ENCODE results near the gene CEP170B. TPM values are rescaled to one million over a fixed set of nuclear protein-coding genes. Genes with fewer than 3 reads are reported as not detected.

CEP170B gene
- total and polyA plus RNA-seq, 2 of the 13 experiments (the other 11 are each of a cell fraction or from before 2014, with no cell fraction given), result 4.3 to 8.8 TPM

GRCh38 chr14:104929268-104930230 lies 64.5 kb downstream of the CEP170B start (continued):
- TF ChIP-seq, protein P1, sequence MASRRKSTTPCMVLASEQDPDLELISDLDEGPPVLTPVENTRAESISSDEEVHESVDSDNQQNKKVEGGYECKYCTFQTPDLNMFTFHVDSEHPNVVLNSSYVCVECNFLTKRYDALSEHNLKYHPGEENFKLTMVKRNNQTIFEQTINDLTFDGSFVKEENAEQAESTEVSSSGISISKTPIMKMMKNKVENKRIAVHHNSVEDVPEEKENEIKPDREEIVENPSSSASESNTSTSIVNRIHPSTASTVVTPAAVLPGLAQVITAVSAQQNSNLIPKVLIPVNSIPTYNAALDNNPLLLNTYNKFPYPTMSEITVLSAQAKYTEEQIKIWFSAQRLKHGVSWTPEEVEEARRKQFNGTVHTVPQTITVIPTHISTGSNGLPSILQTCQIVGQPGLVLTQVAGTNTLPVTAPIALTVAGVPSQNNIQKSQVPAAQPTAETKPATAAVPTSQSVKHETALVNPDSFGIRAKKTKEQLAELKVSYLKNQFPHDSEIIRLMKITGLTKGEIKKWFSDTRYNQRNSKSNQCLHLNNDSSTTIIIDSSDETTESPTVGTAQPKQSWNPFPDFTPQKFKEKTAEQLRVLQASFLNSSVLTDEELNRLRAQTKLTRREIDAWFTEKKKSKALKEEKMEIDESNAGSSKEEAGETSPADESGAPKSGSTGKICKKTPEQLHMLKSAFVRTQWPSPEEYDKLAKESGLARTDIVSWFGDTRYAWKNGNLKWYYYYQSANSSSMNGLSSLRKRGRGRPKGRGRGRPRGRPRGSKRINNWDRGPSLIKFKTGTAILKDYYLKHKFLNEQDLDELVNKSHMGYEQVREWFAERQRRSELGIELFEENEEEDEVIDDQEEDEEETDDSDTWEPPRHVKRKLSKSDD (CRISPR knock-in tag; IDR thresholded peaks at IDR 0.05; ENCODE audit: low read depth), result no peak
- TF ChIP-seq MEF2D (CRISPR knock-in tag; IDR thresholded peaks at IDR 0.05), result no peak

GRCh38 chr14:104930526-104931303 lies 65.6 kb downstream of the CEP170B start:
- Histone ChIP-seq H4K20me1 (ENCODE audit: insufficient read depth, low read length) (no peaks in the 10 kb centered on the region), H3K9me3 (ENCODE audit: low read length) (no peaks in the 10 kb centered on the region), H3K4me2 (ENCODE audit: low read depth, low read length) (no peak overlapping the region), H2AFZ (ENCODE audit: low read length) (no peak overlapping the region), H3K9ac (ENCODE audit: insufficient read depth, low read depth, low read length) (no peak overlapping the region), H3K4me3 (replicated peaks in 1 of 3; ENCODE audit: insufficient read depth in 1 of 3, low read depth in 2 of 3, low read length in 3 of 3) (no peak overlapping the region), H3K27ac (ENCODE audit: extremely low read length, insufficient read depth, low read length) (no peak overlapping the region), H3K36me3 (replicated peaks in 1 of 2; ENCODE audit: control insufficient read depth in 1 of 2, insufficient read depth in 2 of 2, low read length in 2 of 2) (no peaks in the 10 kb centered on the region), H3K4me1 (ENCODE audit: insufficient read depth, low read length) (no peaks in the 10 kb centered on the region; the same call in 1 of the 2 replicates), H3K27me3 (ENCODE audit: control insufficient read depth in 1 of 2, insufficient read depth in 2 of 2, low read length in 2 of 2) (peaks cover 28 to 85% of the 10 kb centered on the region in 2 experiments), H3K79me2 (ENCODE audit: insufficient read depth, low read length) (no peaks in the 10 kb centered on the region)
- intact Hi-C loops (cut with micrococcal nuclease; ENCODE audit: unreplicated experiment) (no loop called here), in situ Hi-C loops (cut with HindIII; ENCODE audit: extremely low pct_ligation_motif_present, low pct_unique_long_range_greater_than_20kb) (no loop called here)
- BruUV-seq (replicated peaks), result no TSS peak
- TF ChIP-seq ZBTB39 (CRISPR knock-in tag; IDR thresholded peaks at IDR 0.05), result no peak
- TF ChIP-seq RNF2 (conservative IDR thresholded peaks at IDR 0.05; ENCODE audit: low read depth), result no peak
- no peak for TF ChIP-seq ARNTL (CRISPR knock-in tag; IDR thresholded peaks at IDR 0.05)
- CTCF ChIA-PET (ENCODE audit: low intra/inter-chr PET ratio, low total read pairs), result no interaction called here
- ATAC-seq (no peak), FAIRE-seq (no peak), DNase-seq (ENCODE audit: low spot score) (no peak)
- 13% methylated on average over 8 of the region's 10 CpGs for WGBS (ENCODE audit: low lambda C conversion rate)
- POLR2A ChIA-PET, result no interaction called here
